Mucosa of rectum (tissue), 2 donors: ENCODE results near the gene ITGA1.
A peak's percentile ranks its signal among the peaks of the same experiment; 100 is the strongest.
"Not testable (repeated sequence)": the region's sequence is repeated elsewhere in the genome, so short reads cannot be mapped to it uniquely, and the experiment has no call there.

Source experiments
- H3K27ac ChIP-seq, 2 donors: one replicate each; pipeline ENCODE4 v1.7.0; 2013; ENCODE audit warnings: inconsistent platforms in 2 of 2, low read depth in 2 of 2, low read length in 2 of 2
- H3K27me3 ChIP-seq, 2 donors: one replicate each; pipeline ENCODE4 v1.7.0; 2013; ENCODE audit warnings: low read length in 2 of 2; ENCODE audit not compliant: control insufficient read depth in 2 of 2, insufficient read depth in 2 of 2
- H3K36me3 ChIP-seq, 2 donors: one replicate each; pipeline ENCODE4 v1.7.0; 2013; ENCODE audit warnings: low read length in 2 of 2; ENCODE audit not compliant: control insufficient read depth in 2 of 2, insufficient read depth in 2 of 2
- H3K4me1 ChIP-seq, 2 donors: one replicate each; pipeline ENCODE4 v1.7.0; 2013; ENCODE audit warnings: low read length in 2 of 2, mild to moderate bottlenecking in 1 of 2; ENCODE audit not compliant: control insufficient read depth in 2 of 2, insufficient read depth in 2 of 2
- H3K4me3 ChIP-seq, 2 donors: one replicate each; pipeline ENCODE4 v1.7.0; 2013; ENCODE audit warnings: low read length in 2 of 2
- H3K9ac ChIP-seq, 2 donors: one replicate each; pipeline ENCODE4 v1.7.0; 2013; ENCODE audit warnings: low read length in 2 of 2, low read depth in 1 of 2, mild to moderate bottlenecking in 1 of 2
- H3K9me3 ChIP-seq, 2 donors: one replicate each; pipeline ENCODE4 v1.7.0; 2013; ENCODE audit warnings: low read length in 2 of 2; ENCODE audit not compliant: control insufficient read depth in 2 of 2
- donor health status: healthy.
- donor health status: Normal muscosa, but diverticular disease.

The ITGA1 gene

GRCh38 chr5:52807037-52807436 is 19.3 kb downstream of the ITGA1 start:
- Histone ChIP-seq H3K4me1 (peaks cover 0 to 8% of the 10 kb centered on the region in 2 donors), H3K36me3 (peaks cover 0 to 5% of the 10 kb centered on the region in 2 donors), H3K9ac (no peak overlapping the region), H3K9me3 (no peaks in the 10 kb centered on the region), H3K4me3 (no peak overlapping the region), H3K27me3 (no peaks in the 10 kb centered on the region), H3K27ac (no peak overlapping the region)

GRCh38 chr5:52807723-52808122 is 20.0 kb downstream of the ITGA1 start:
- H3K9ac ChIP-seq = no peak overlapping the region
- peaks cover 0 to 5% of the 10 kb centered on the region in 2 donors for H3K4me1 ChIP-seq
- H3K9me3 ChIP-seq = no peaks in the 10 kb centered on the region
- no peak overlapping the region for H3K27ac ChIP-seq
- H3K4me3 ChIP-seq = no peak overlapping the region
- peaks cover 0 to 5% of the 10 kb centered on the region in 2 donors for H3K36me3 ChIP-seq
- no peaks in the 10 kb centered on the region for H3K27me3 ChIP-seq

- peaks cover 0 to 2% of the 10 kb centered on the region in 2 donors for H3K4me1 ChIP-seq
These were observed 20.7 kb downstream of the ITGA1 start for GRCh38 chr5:52808316-52808901.

GRCh38 chr5:52809884-52810283 is 22.2 kb downstream of the ITGA1 start:
- Histone ChIP-seq H3K4me3 (no peak overlapping the region), H3K4me1 (no peaks in the 10 kb centered on the region), H3K9ac (no peak overlapping the region), H3K9me3 (no peaks in the 10 kb centered on the region), H3K27me3 (no peaks in the 10 kb centered on the region), H3K27ac (peak overlapping the region in 1 of 2 donors; percentile 21), H3K36me3 (peaks cover 0 to 5% of the 10 kb centered on the region in 2 donors)

More at GRCh38 chr5:52808316-52808901, 20.7 kb downstream of the ITGA1 start:
- peak overlapping the region in 1 of 2 donors; percentile 9 for H3K27ac ChIP-seq
- H3K9ac ChIP-seq = no peak overlapping the region
- H3K9me3 ChIP-seq = no peaks in the 10 kb centered on the region
- no peaks in the 10 kb centered on the region for H3K27me3 ChIP-seq
- no peak overlapping the region for H3K4me3 ChIP-seq
- peaks cover 0 to 5% of the 10 kb centered on the region in 2 donors for H3K36me3 ChIP-seq

- Histone ChIP-seq H3K27me3 (no peaks in the 10 kb centered on the region), H3K4me3 (no peak overlapping the region), H3K9ac (no peak overlapping the region), H3K27ac (peak overlapping the region in 1 of 2 donors; percentile 21), H3K36me3 (no peaks in the 10 kb centered on the region), H3K4me1 (no peaks in the 10 kb centered on the region), H3K9me3 (no peaks in the 10 kb centered on the region)
These were observed 22.7 kb downstream of the ITGA1 start for GRCh38 chr5:52810426-52810825.

- Histone ChIP-seq H3K9ac (no peak overlapping the region), H3K27ac (no peak overlapping the region), H3K4me3 (no peak overlapping the region), H3K27me3 (no peaks in the 10 kb centered on the region), H3K9me3 (no peaks in the 10 kb centered on the region), H3K36me3 (no peaks in the 10 kb centered on the region), H3K4me1 (no peaks in the 10 kb centered on the region)
These were observed 23.5 kb downstream of the ITGA1 start for GRCh38 chr5:52811067-52811749.

- Histone ChIP-seq H3K27ac (no peak overlapping the region), H3K27me3 (no peaks in the 10 kb centered on the region), H3K4me1 (no peaks in the 10 kb centered on the region), H3K9ac (no peak overlapping the region), H3K9me3 (no peaks in the 10 kb centered on the region), H3K36me3 (no peaks in the 10 kb centered on the region), H3K4me3 (no peak overlapping the region)
These were observed 26.8 kb downstream of the ITGA1 start for GRCh38 chr5:52814352-52815148.

- Histone ChIP-seq H3K27ac (no peak overlapping the region), H3K4me1 (no peaks in the 10 kb centered on the region)
These were observed 30.1 kb downstream of the ITGA1 start for GRCh38 chr5:52817818-52818217.

GRCh38 chr5:52818360-52818759 is 30.6 kb downstream of the ITGA1 start:
- no peak overlapping the region for H3K27ac ChIP-seq
- H3K4me1 ChIP-seq = no peaks in the 10 kb centered on the region
- no peaks in the 10 kb centered on the region for H3K36me3 ChIP-seq
- no peaks in the 10 kb centered on the region for H3K27me3 ChIP-seq
- H3K4me3 ChIP-seq = no peak overlapping the region
- H3K9me3 ChIP-seq = no peaks in the 10 kb centered on the region
- H3K9ac ChIP-seq = no peak overlapping the region

More at GRCh38 chr5:52817818-52818217, 30.1 kb downstream of the ITGA1 start:
- Histone ChIP-seq H3K27me3 (no peaks in the 10 kb centered on the region), H3K9ac (no peak overlapping the region), H3K9me3 (no peaks in the 10 kb centered on the region), H3K4me3 (no peak overlapping the region), H3K36me3 (no peaks in the 10 kb centered on the region)

GRCh38 chr5:52818807-52819206 is 31.1 kb downstream of the ITGA1 start:
- H3K4me3 ChIP-seq, H3K27me3 ChIP-seq, H3K27ac ChIP-seq, H3K4me1 ChIP-seq, H3K9me3 ChIP-seq, H3K9ac ChIP-seq, H3K36me3 ChIP-seq: not testable (repeated sequence)
